ENCODE data around the gene HAP1.

DNA sequence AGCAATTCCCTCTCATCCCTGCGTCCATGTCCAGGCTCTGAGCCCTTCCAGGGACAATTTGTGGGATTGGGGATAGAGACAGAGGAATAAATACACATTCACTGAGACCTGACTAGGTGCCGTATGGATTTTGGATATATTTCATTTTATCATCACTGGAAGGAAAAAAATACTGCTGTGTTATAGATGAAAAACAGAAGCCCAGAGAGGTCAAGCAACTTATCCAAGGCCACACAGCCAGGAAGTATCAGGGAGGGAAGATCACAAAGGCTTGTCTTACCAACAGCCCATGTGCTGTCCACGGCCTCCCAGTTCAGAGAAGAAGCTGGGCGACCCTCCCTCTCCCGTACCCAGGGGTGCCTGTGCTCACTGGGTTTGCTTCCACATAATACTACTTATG is 6.1 kb upstream of the HAP1 start:
- TF ChIP-seq, protein P1, sequence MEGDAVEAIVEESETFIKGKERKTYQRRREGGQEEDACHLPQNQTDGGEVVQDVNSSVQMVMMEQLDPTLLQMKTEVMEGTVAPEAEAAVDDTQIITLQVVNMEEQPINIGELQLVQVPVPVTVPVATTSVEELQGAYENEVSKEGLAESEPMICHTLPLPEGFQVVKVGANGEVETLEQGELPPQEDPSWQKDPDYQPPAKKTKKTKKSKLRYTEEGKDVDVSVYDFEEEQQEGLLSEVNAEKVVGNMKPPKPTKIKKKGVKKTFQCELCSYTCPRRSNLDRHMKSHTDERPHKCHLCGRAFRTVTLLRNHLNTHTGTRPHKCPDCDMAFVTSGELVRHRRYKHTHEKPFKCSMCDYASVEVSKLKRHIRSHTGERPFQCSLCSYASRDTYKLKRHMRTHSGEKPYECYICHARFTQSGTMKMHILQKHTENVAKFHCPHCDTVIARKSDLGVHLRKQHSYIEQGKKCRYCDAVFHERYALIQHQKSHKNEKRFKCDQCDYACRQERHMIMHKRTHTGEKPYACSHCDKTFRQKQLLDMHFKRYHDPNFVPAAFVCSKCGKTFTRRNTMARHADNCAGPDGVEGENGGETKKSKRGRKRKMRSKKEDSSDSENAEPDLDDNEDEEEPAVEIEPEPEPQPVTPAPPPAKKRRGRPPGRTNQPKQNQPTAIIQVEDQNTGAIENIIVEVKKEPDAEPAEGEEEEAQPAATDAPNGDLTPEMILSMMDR (IDR thresholded peaks at IDR 0.05; ENCODE audit: low read length), result no peak
- no peak for TF ChIP-seq EZH2 (optimal IDR thresholded peaks at IDR 0.05; ENCODE audit: low read depth, low read length)
